CD4-positive, CD25-positive, alpha-beta regulatory T cell (primary cell): ENCODE measurements around the gene AACS. TPM values are rescaled to one million over a fixed set of nuclear protein-coding genes. Genes with fewer than 3 reads are reported as not detected.
"Not testable (repeated sequence)": the region's sequence is repeated elsewhere in the genome, so short reads cannot be mapped to it uniquely, and the experiment has no call there.

ENCODE experiments used
- ATAC-seq, 2 donors: fragments of 150-1000 bp; cut with Tn5 transposase; one replicate each; pipeline ENCODE4 v1.10.0; 2021; ENCODE audit warnings: low read depth in 2 of 2, moderate number of reproducible peaks in 2 of 2, moderate library complexity in 1 of 2
- DNase-seq, 3 donors: peaks; one replicate each; pipeline versions ENCODE4 v3.0.0 to v3.0.0-alpha.2; 2012 to 2022; ENCODE audit warnings: mixed read lengths in 1 of 3
- H3K27ac ChIP-seq: one replicate; pipeline ENCODE4 v1.7.0; 2013; ENCODE audit warnings: mild to moderate bottlenecking, low read length; ENCODE audit not compliant: insufficient read depth, poor library complexity, severe bottlenecking
- H3K27me3 ChIP-seq: one replicate; pipeline ENCODE4 v1.7.0; 2013; ENCODE audit warnings: low read length; ENCODE audit not compliant: control insufficient read depth, insufficient read depth
- H3K36me3 ChIP-seq: one replicate; pipeline ENCODE4 v1.7.0; 2013; ENCODE audit warnings: mild to moderate bottlenecking, low read length, moderate library complexity; ENCODE audit not compliant: control insufficient read depth, insufficient read depth
- H3K4me1 ChIP-seq: 2 replicates; pipeline ENCODE4 v1.7.0; 2013; ENCODE audit warnings: mild to moderate bottlenecking, low read length; ENCODE audit not compliant: insufficient read depth, control insufficient read depth, poor library complexity, severe bottlenecking
- H3K4me3 ChIP-seq: one replicate; pipeline ENCODE4 v1.7.0; 2013; ENCODE audit warnings: low read depth, mild to moderate bottlenecking, low read length, moderate library complexity
- H3K9me3 ChIP-seq, 2 experiments: 1 replicate in 1 of 2; 2 replicates in 1 of 2; pipeline ENCODE4 v1.7.0; 2013; ENCODE audit warnings: low read length in 2 of 2, mild to moderate bottlenecking in 1 of 2, moderate library complexity in 1 of 2; ENCODE audit not compliant: control insufficient read depth in 2 of 2
- H3K27ac Mint-ChIP-seq, 3 donors: one replicate each; pipeline ENCODE4 v1.8.0; 2020 to 2022; ENCODE audit warnings: mild to moderate bottlenecking in 3 of 3, mixed read lengths in 3 of 3, moderate library complexity in 2 of 3
- H3K27me3 Mint-ChIP-seq: one replicate; pipeline ENCODE4 v1.8.0; 2022; ENCODE audit warnings: mild to moderate bottlenecking, mixed read lengths
- H3K36me3 Mint-ChIP-seq: one replicate; pipeline ENCODE4 v1.8.0; 2020; ENCODE audit warnings: mixed read lengths
- H3K4me1 Mint-ChIP-seq, 4 donors: one replicate each; pipeline ENCODE4 v1.8.0; 2020 to 2022; ENCODE audit warnings: mixed read lengths in 4 of 4, mild to moderate bottlenecking in 1 of 4
- H3K4me3 Mint-ChIP-seq, 4 donors: one replicate each; pipeline ENCODE4 v1.8.0; 2020 to 2022; ENCODE audit warnings: mild to moderate bottlenecking in 4 of 4, mixed read lengths in 4 of 4, moderate library complexity in 3 of 4
- H3K9me3 Mint-ChIP-seq, 7 donors: one replicate each; pipeline ENCODE4 v1.8.0; 2020 to 2022; ENCODE audit warnings: mixed read lengths in 7 of 7, mild to moderate bottlenecking in 3 of 7, moderate library complexity in 2 of 7
- polyA plus RNA-seq, 4 donors: library from polyadenylated mRNA; unstranded; fragments of 300-500 nt; fragmentation: Illumina TruSeq; gene quantifications; one replicate each; pipeline ENCODE4 v1.2.3, GENCODE V29; 2021
- total RNA-seq: library from RNA; stranded (reverse); gene quantifications from one replicate; pipeline ENCODE4 v1.2.3, GENCODE V29; 2022

The AACS gene
- total and polyA plus RNA-seq, 5 donors from 2014 or later = 5.4 to 8.8 (median 7.8) TPM

DNA sequence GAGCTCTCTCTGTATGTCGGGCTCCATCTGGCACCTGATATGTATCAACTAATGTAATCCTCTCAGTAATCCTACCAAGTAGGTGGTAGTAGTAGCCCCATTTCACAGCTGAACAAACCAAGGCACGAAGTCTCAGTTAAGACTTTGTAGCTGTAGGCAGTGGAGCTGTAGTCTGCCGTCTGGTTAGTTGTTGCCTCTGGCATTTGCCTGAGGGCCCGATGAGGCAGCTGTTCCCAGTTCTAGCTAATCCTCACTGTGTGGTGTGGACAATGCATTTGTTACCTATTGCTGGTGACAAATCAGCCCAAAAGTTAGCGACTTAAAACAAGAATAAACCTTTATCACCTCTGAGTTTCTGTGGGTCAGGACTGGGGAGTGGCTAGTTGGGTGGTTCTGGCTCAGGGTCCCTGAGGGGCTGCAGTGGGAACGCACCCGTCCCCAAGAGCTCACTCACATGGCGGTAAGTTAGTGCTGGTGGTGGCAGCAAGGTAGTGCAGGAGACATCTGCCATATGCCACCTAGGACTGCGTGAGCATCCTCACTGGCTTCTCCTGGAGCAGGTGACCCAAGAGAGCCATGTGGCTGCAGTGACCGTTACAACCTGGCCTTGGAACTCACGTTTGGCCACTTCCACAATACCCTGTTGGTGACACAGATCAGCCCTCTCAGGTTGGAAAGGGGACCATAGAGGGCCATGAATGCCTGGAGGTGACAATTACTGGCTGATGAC, 5.6 kb downstream of the AACS start:
- peak overlapping the region in 1 of 3 donors; percentile 37 for H3K27ac Mint-ChIP-seq
- no peaks in the 10 kb centered on the region for H3K27me3 ChIP-seq
- H3K4me3 ChIP-seq = no peak overlapping the region
- DNase-seq (no peak), ATAC-seq (no peak)
- no peaks in the 10 kb centered on the region for H3K9me3 ChIP-seq
- no peaks in the 10 kb centered on the region for H3K9me3 Mint-ChIP-seq
- H3K27me3 Mint-ChIP-seq = peaks cover 13% of the 10 kb centered on the region
- no peak overlapping the region for H3K4me3 Mint-ChIP-seq
- H3K27ac ChIP-seq = no peak overlapping the region
- H3K36me3 Mint-ChIP-seq = peaks cover 1% of the 10 kb centered on the region
- peaks cover 5 to 15% (median 9%) of the 10 kb centered on the region in 4 donors for H3K4me1 Mint-ChIP-seq
- no peaks in the 10 kb centered on the region for H3K36me3 ChIP-seq
- H3K4me1 ChIP-seq = peaks cover 3% of the 10 kb centered on the region

DNA sequence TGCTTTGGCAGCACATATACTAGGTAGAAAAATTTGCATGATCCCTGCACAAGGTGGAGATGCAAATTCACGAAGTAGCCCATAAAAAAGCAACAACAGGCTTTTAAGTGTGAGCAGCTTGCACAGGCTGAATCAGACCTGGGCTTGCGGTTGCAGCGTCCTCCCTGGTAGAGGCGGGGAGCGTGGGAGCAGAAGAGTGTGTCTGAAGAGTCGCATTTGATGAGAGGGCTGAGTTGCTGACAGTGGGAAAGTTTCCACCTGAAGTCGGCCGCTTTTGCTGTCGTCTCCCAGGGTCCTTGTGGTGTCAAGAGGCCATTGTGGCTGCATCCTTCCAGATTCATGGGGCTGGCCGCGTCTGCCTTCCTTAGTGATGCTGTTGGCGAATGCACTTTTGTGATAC, 6.2 kb downstream of the AACS start:
- no peak for ATAC-seq
- Mint-ChIP-seq H3K9me3 (no peaks in the 10 kb centered on the region), H3K27ac (peak overlapping the region in 1 of 3 donors; percentile 42), H3K36me3 (peaks cover 7% of the 10 kb centered on the region), H3K4me3 (no peak overlapping the region), H3K4me1 (peaks cover 5 to 11% (median 8%) of the 10 kb centered on the region in 4 donors), H3K27me3 (peaks cover 13% of the 10 kb centered on the region)
- Histone ChIP-seq H3K27me3 (no peaks in the 10 kb centered on the region), H3K27ac (no peak overlapping the region), H3K9me3 (no peaks in the 10 kb centered on the region), H3K36me3 (no peaks in the 10 kb centered on the region), H3K4me1 (no peaks in the 10 kb centered on the region), H3K4me3 (no peak overlapping the region)
- no peak for DNase-seq

DNA sequence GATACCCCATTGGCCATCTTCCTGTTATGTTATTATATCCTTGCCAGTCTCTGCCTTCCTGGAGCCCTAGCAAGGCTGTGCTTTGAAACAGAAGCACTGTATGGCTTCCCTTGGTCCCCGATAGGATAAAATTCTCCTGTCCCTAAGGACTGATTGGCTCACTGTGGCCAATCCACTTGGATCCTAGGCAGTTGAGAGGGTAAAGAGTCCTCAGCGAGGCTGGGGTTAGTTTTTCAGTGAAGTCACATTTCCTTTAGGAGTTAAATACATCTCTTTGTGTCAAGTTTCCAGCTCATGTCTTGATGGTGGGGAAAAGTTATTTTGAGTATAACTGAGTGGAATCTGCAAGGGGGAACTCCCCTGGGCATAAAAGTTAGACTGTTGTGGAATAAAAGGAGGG, 7.3 kb downstream of the AACS start:
- Mint-ChIP-seq H3K4me1 (peaks cover 0 to 3% (median 1%) of the 10 kb centered on the region in 4 donors), H3K27ac (no peak overlapping the region), H3K36me3 (peaks cover 11% of the 10 kb centered on the region), H3K27me3 (peaks cover 4% of the 10 kb centered on the region), H3K4me3 (no peak overlapping the region), H3K9me3 (no peaks in the 10 kb centered on the region)
- DNase-seq = no peak
- Histone ChIP-seq H3K27me3 (no peaks in the 10 kb centered on the region), H3K4me1 (no peaks in the 10 kb centered on the region), H3K27ac (no peak overlapping the region), H3K9me3 (no peaks in the 10 kb centered on the region), H3K4me3 (no peak overlapping the region), H3K36me3 (peaks cover 2% of the 10 kb centered on the region)
- ATAC-seq = no peak

DNA sequence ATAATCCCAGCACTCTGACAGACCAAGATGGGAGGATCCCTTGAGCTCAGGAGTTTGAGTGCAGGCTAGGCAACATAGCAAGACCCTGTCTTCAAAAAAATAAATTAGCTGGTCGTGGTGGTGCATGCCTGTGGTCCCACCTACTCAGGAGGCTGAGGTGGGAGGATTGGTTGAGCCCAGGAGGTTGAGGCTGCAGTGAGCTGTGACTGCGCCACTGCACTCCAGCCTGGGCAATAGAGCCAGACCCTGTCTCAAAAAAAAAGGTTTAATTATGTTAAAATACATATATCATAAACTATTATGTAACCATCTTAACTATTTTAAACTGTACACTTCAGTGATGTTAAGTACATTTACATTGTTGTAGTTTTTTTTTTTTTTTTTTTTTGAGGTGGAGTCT, 9.1 kb downstream of the AACS start:
- H3K27ac Mint-ChIP-seq, H3K27me3 Mint-ChIP-seq, DNase-seq, H3K9me3 ChIP-seq, H3K36me3 ChIP-seq, H3K9me3 Mint-ChIP-seq, H3K4me3 Mint-ChIP-seq, H3K27me3 ChIP-seq, H3K4me1 Mint-ChIP-seq, H3K27ac ChIP-seq, H3K4me1 ChIP-seq, ATAC-seq, H3K4me3 ChIP-seq: not testable (repeated sequence)
- peaks cover 20% of the 10 kb centered on the region for H3K36me3 Mint-ChIP-seq

DNA sequence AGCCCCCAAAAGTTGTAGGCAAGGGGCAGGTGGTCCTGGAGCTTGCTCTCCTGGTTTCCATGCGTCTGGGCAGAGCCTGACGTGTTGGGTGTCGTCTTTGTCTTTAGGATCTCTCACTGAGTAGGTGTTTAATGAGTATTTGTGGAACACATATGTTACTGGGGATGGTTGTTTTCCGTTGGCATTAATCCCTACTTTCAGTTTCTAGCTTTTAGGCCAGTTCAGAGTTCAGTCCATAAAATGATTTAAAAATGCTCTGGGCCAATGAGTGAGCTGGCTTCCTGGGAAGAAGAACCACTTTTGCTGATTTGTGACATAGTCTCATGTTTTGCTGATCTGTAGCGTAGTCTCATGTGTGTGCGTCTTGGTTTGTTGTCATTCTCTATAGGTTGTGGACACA, 10.9 kb downstream of the AACS start:
- Histone ChIP-seq H3K36me3 (peaks cover 2% of the 10 kb centered on the region), H3K4me1 (no peaks in the 10 kb centered on the region), H3K9me3 (no peaks in the 10 kb centered on the region), H3K27me3 (no peaks in the 10 kb centered on the region), H3K4me3 (no peak overlapping the region), H3K27ac (no peak overlapping the region)
- H3K9me3 Mint-ChIP-seq = no peaks in the 10 kb centered on the region
- DNase-seq = no peak
- no peak overlapping the region for H3K27ac Mint-ChIP-seq
- H3K36me3 Mint-ChIP-seq = peaks cover 27% of the 10 kb centered on the region
- H3K4me1 Mint-ChIP-seq = peaks cover 0 to 3% (median 0%) of the 10 kb centered on the region in 4 donors
- H3K4me3 Mint-ChIP-seq = no peak overlapping the region
- no peak for ATAC-seq
- H3K27me3 Mint-ChIP-seq = no peaks in the 10 kb centered on the region

DNA sequence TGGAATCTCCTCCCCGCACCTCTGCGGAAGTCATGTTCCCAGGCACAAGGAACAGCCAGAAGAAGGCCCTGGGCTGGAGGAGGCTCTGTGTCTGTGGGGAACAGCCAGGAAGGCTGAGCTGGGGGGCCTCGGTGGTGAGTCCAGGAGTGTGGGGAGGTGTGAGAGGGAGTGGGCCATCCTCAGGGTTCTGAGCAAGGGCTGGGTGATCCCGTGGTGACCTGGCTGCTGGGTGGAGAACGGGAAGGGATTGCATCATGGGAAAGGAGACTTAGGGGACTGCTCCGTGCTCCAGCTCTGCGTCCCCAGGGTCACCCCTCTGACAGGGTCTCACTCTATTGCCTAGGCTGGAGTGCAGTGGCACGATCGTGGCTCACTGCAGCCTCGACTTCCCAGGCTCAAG, 13.8 kb downstream of the AACS start:
- Histone ChIP-seq H3K9me3 (no peaks in the 10 kb centered on the region), H3K4me1 (no peaks in the 10 kb centered on the region), H3K27me3 (no peaks in the 10 kb centered on the region), H3K36me3 (peaks cover 2% of the 10 kb centered on the region), H3K4me3 (no peak overlapping the region), H3K27ac (no peak overlapping the region)
- no peak for DNase-seq
- H3K27me3 Mint-ChIP-seq = no peaks in the 10 kb centered on the region
- H3K4me3 Mint-ChIP-seq = no peak overlapping the region
- H3K4me1 Mint-ChIP-seq = no peaks in the 10 kb centered on the region
- no peaks in the 10 kb centered on the region for H3K9me3 Mint-ChIP-seq
- ATAC-seq = no peak
- H3K27ac Mint-ChIP-seq = peak overlapping the region in 1 of 3 donors; percentile 25
- H3K36me3 Mint-ChIP-seq = peaks cover 34% of the 10 kb centered on the region

DNA sequence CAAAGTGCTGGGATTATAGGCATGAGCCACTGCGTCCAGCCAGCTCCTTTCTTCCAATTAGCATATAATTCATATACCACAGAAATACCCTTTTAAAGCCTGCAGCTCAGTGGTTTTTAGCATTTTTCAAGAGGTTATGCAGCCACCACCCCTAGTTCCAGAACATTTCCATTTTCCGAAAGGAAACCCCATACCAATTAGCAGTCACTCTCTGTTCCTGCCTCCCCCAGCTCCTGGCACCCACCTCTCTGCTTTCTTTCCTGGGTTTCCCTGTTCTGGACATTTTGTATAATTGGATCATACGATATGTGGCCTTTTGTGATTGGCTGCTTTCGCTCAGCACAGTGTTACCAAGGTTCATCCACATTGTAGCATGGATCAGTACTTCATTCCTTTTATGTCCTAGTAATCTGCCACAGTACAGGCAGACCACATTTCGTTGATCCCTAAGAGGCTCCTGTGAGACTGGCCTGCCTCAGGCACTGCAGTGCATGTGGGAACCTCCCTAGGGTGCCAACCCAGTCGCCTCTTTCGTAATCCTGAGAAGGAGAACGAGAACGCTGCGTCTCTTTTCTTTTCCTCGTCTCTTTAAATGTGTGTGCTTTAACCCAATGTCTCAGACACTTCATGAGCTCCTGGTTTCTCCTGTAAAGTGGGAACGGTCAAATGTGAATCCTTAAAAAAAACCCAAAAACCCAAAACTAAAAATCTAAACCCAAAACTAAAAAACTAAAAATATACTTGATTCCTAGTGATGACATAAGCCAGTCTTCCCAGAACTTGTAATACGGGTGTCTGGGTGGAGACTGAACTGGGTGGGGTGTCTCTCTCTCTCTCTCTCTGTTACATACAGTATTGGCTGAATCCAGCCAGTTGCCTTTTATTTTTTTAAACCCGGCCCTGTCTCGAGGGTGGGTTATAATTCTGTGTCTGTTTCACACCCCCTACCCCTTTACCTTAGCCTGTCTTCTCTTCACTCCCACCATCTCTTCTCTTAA, 14.7 kb downstream of the AACS start:
- DNase-seq = no peak
- Histone ChIP-seq H3K36me3 (peaks cover 2% of the 10 kb centered on the region), H3K27ac (no peak overlapping the region), H3K9me3 (no peaks in the 10 kb centered on the region), H3K4me1 (no peaks in the 10 kb centered on the region), H3K27me3 (no peaks in the 10 kb centered on the region), H3K4me3 (no peak overlapping the region)
- Mint-ChIP-seq H3K4me3 (no peak overlapping the region), H3K4me1 (no peaks in the 10 kb centered on the region), H3K27me3 (no peaks in the 10 kb centered on the region), H3K27ac (peak overlapping the region in 1 of 3 donors; percentile 46), H3K36me3 (peaks cover 36% of the 10 kb centered on the region), H3K9me3 (no peaks in the 10 kb centered on the region)
- no peak for ATAC-seq
